Measurements from ENCODE around the gene EGFLAM.

GRCh38 chr5:38319491-38319890 is 61.1 kb downstream of the EGFLAM start:
- no peak for TF ChIP-seq IRF1 (CRISPR knock-in tag; IDR thresholded peaks at IDR 0.05; ENCODE audit: borderline replicate concordance)
- no peak for TF ChIP-seq ZNF384 (IDR thresholded peaks at IDR 0.05; ENCODE audit: low read depth, low read length)
- TF ChIP-seq SMARCA5 (IDR thresholded peaks at IDR 0.05): no peak
- no peak for TF ChIP-seq CTCF (IDR thresholded peaks at IDR 0.05 in 2 of 3, conservative IDR thresholded peaks at IDR 0.05 in 1 of 3; ENCODE audit: insufficient read depth in 2 of 3, low read depth in 1 of 3, low read length in 3 of 3)
- TF ChIP-seq POLR2AphosphoS5 (IDR thresholded peaks at IDR 0.05; ENCODE audit: control insufficient read depth, insufficient read depth, low read depth, low read length): no peak
- no peak for TF ChIP-seq SIN3A (IDR thresholded peaks at IDR 0.05; ENCODE audit: borderline replicate concordance in 2 of 2, control insufficient read depth in 1 of 2, low read depth in 2 of 2, low read length in 2 of 2)
- no peak for TF ChIP-seq TCF7L2 (IDR thresholded peaks at IDR 0.05; ENCODE audit: low read depth, low read length)

All from K562 (cell line).